Spinal cord (tissue), 10 donors: ENCODE data around the gene MRE11. TPM values are rescaled to one million over a fixed set of nuclear protein-coding genes. Genes with fewer than 3 reads are reported as not detected.
A peak's percentile ranks its signal among the peaks of the same experiment; 100 is the strongest.
"Not testable (repeated sequence)": the region's sequence is repeated elsewhere in the genome, so short reads cannot be mapped to it uniquely, and the experiment has no call there.

Experiments
- DNase-seq, 6 donors: peaks; one replicate each; pipeline versions ENCODE4 v3.0.0 to v3.0.0-alpha.2; 2013 to 2015; ENCODE audit warnings: low spot score in 6 of 6, low read depth in 4 of 6
- H3K27ac ChIP-seq: one replicate; pipeline ENCODE4 v1.5.1; 2013; ENCODE audit warnings: low read depth, low read length, control low read depth
- H3K27me3 ChIP-seq: one replicate; pipeline ENCODE4 v1.6.1; 2013; ENCODE audit warnings: low read length; ENCODE audit not compliant: control insufficient read depth, insufficient read depth
- H3K36me3 ChIP-seq: one replicate; pipeline ENCODE4 v1.6.1; 2013; ENCODE audit warnings: low read length; ENCODE audit not compliant: control insufficient read depth, insufficient read depth
- H3K4me1 ChIP-seq: one replicate; pipeline ENCODE4 v1.6.1; 2013; ENCODE audit warnings: low read length; ENCODE audit not compliant: control insufficient read depth, insufficient read depth
- H3K4me3 ChIP-seq: one replicate; pipeline ENCODE4 v1.5.1; 2013; ENCODE audit warnings: low read depth, low read length, control low read depth
- H3K9me3 ChIP-seq: one replicate; pipeline ENCODE4 v1.6.1; 2013; ENCODE audit warnings: low read length; ENCODE audit not compliant: control insufficient read depth, insufficient read depth
- WGBS: methylation state at CpG from one replicate; pipeline ENCODE4 v1.1.5; 2013; ENCODE audit warnings: missing lambda C conversion rate; ENCODE audit not compliant: insufficient coverage; 5-methylcytosine and 5-hydroxymethylcytosine counted together
- polyA plus RNA-seq, 2 donors: library from polyadenylated mRNA; unstranded; fragments of 120-200 nt; gene quantifications; one replicate each; pipeline ENCODE4 v1.2.1, GENCODE V29; 2013; ENCODE audit not compliant: insufficient read length in 2 of 2
- small RNA-seq: library from RNA; depleted of rRNA; stranded (forward); fragments of <200 nt; gene quantifications from one replicate; pipeline ENCODE3, GENCODE V24; 2014; ENCODE audit warnings: low replicate concordance
- total RNA-seq, 2 donors: library from RNA; depleted of rRNA in 1 of 2; stranded (reverse); fragments of 120-200 nt in 1 of 2; fragments of >200 nt in 1 of 2; gene quantifications; one replicate each; pipeline versions ENCODE4 v1.2.3 to v1.2.4, GENCODE V29; 2013 to 2014
- donor health status: healthy.

MRE11 gene
- total and polyA plus RNA-seq, 4 donors: 10.6 to 26.5 (median 19.3) TPM

- DNase-seq: no peak
- no peaks in the 10 kb centered on the region for H3K36me3 ChIP-seq
- H3K9me3 ChIP-seq: no peaks in the 10 kb centered on the region
- H3K4me3 ChIP-seq: no peak overlapping the region
- H3K27ac ChIP-seq: no peak overlapping the region
- H3K4me1 ChIP-seq: no peaks in the 10 kb centered on the region
- WGBS: 97% methylated on average over 5 of the region's 5 CpGs
- no peaks in the 10 kb centered on the region for H3K27me3 ChIP-seq
Observed at GRCh38 chr11:94379613-94380012, 114.0 kb downstream of the MRE11 start.

GRCh38 chr11:94376841-94377240, 116.8 kb downstream of the MRE11 start:
- no CpG with 5 or more reads among the region's 1 CpG for WGBS
- no peak for DNase-seq
- Histone ChIP-seq H3K4me3 (no peak overlapping the region), H3K27ac (no peak overlapping the region), H3K27me3 (no peaks in the 10 kb centered on the region), H3K9me3 (no peaks in the 10 kb centered on the region), H3K4me1 (no peaks in the 10 kb centered on the region), H3K36me3 (no peaks in the 10 kb centered on the region)

GRCh38 chr11:94370576-94370975, 123.1 kb downstream of the MRE11 start:
- 80% methylated on average over 5 of the region's 6 CpGs for WGBS
- not testable (repeated sequence) for DNase-seq, H3K4me3 ChIP-seq, H3K36me3 ChIP-seq, H3K9me3 ChIP-seq, H3K27ac ChIP-seq, H3K4me1 ChIP-seq, H3K27me3 ChIP-seq

Small RNA genes lying within 50 kb of the gene (small RNA-seq; reads per million reads assigned to genes)
- 0.36 reads per million, percentile 38 among the genes with 10 or more reads in this experiment for gene MIR548L

Other genes with a start within 250 kb of the MRE11 start
- gene IZUMO1R, start 189.3 kb downstream of the MRE11 start, total RNA-seq: under 1 TPM in 1 of 2 donors, not detected in 1; 0.28 TPM
- under 1 TPM in 1 of 2 donors, not detected in 1; 0.27 TPM for gene IZUMO1R, start 189.3 kb downstream of the MRE11 start, polyA plus RNA-seq
- gene GPR83, start 92.4 kb downstream of the MRE11 start, total RNA-seq: 1 to 10 TPM; 5.3 to 7.1 TPM
- 1 to 10 TPM; 3.6 to 4.0 TPM for gene GPR83, start 92.4 kb downstream of the MRE11 start, polyA plus RNA-seq
- 10 to 100 TPM; 18.6 to 21.5 TPM for gene ANKRD49, start 140 bp upstream of the MRE11 start, total RNA-seq
- 10 to 100 TPM; 11.2 to 13.6 TPM for gene ANKRD49, start 140 bp upstream of the MRE11 start, polyA plus RNA-seq
- gene C11orf97, start 18.6 kb upstream of the MRE11 start, total RNA-seq: 1 to 10 TPM in 1 of 2 donors, under 1 TPM in 1; 0.69 to 4.7 TPM
- 1 to 10 TPM; 1.3 to 1.4 TPM for gene C11orf97, start 18.6 kb upstream of the MRE11 start, polyA plus RNA-seq
- 1 to 10 TPM; 5.6 to 8.0 TPM for gene FUT4, start 50.1 kb upstream of the MRE11 start, total RNA-seq
- gene FUT4, start 50.1 kb upstream of the MRE11 start, polyA plus RNA-seq: 1 to 10 TPM; 3.3 to 3.8 TPM
- 1 to 10 TPM; 3.4 to 7.8 TPM for gene PIWIL4, start 73.5 kb upstream of the MRE11 start, total RNA-seq
- 1 to 10 TPM; 4.2 to 4.5 TPM for gene PIWIL4, start 73.5 kb upstream of the MRE11 start, polyA plus RNA-seq